ENCODE measurements around the gene ACTA1.

DNA sequence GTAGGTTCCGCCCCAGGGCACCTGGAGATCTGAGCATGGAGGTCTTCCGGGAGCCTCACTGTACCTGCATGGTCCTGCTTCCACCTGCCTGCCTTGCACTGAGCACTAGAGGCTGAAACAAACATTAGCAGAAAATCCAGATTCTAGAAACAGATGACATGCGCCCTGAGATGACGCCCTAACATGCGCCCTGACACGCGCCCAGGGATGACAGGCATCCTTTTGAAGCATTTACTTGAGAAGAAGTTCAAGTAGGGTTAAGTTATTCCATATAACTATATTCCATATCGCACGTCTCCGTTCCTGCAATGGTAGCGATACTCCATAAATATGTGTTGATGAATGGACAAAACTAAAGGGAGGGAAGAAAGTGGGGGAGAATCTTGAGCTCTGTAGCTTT lies 13.7 kb downstream of the ACTA1 start:
- TF ChIP-seq POLR2AphosphoS5 (IDR thresholded peaks at IDR 0.05; ENCODE audit: insufficient read depth, low read depth, low read length) (no peak), GATA2 (IDR thresholded peaks at IDR 0.05; ENCODE audit: insufficient read depth, insufficient read length, low read depth, low read length) (no peak)
- TF ChIP-seq, protein P1, sequence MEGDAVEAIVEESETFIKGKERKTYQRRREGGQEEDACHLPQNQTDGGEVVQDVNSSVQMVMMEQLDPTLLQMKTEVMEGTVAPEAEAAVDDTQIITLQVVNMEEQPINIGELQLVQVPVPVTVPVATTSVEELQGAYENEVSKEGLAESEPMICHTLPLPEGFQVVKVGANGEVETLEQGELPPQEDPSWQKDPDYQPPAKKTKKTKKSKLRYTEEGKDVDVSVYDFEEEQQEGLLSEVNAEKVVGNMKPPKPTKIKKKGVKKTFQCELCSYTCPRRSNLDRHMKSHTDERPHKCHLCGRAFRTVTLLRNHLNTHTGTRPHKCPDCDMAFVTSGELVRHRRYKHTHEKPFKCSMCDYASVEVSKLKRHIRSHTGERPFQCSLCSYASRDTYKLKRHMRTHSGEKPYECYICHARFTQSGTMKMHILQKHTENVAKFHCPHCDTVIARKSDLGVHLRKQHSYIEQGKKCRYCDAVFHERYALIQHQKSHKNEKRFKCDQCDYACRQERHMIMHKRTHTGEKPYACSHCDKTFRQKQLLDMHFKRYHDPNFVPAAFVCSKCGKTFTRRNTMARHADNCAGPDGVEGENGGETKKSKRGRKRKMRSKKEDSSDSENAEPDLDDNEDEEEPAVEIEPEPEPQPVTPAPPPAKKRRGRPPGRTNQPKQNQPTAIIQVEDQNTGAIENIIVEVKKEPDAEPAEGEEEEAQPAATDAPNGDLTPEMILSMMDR (IDR thresholded peaks at IDR 0.05; ENCODE audit: extremely low read depth in 1 of 2, insufficient read depth in 1 of 2, low read depth in 1 of 2, low read length in 2 of 2): no peak
